Measurements from ENCODE around the gene PTX4. TPM values are rescaled to one million over a fixed set of nuclear protein-coding genes. Genes with fewer than 3 reads are reported as not detected.

Gene PTX4
- polyA plus RNA-seq, 3 donors, result 0.19 TPM; not detected in 2

- DNase-seq, result no peak
- 96% methylated on average over 33 of the region's 37 CpGs for WGBS (ENCODE audit: insufficient coverage)
- Mint-ChIP-seq H3K36me3 (peaks cover 41 to 68% of the 10 kb centered on the region in 2 donors), H3K4me1 (no peaks in the 10 kb centered on the region), H3K9me3 (peaks cover 0 to 4% (median 0%) of the 10 kb centered on the region in 7 donors), H3K27me3 (ENCODE audit: low read depth in 3 of 3) (no peaks in the 10 kb centered on the region), H3K4me3 (no peak overlapping the region), H3K27ac (no peak overlapping the region)
- TF ChIP-seq CTCF (IDR thresholded peaks at IDR 0.05), result no peak
- no peaks in the 10 kb centered on the region for H3K9me3 ChIP-seq (replicated peaks in 1 of 2; ENCODE audit: control insufficient read depth in 1 of 2, insufficient read depth in 1 of 2, low read length in 2 of 2)
- intact Hi-C loops (cut with micrococcal nuclease), result loop anchor here in 1 of 2 donors (10.0 kb wide), 1 partner anchor 49 kb away; no protein-coding TSS in a partner anchor
- no peaks in the 10 kb centered on the region for H3K4me1 ChIP-seq (ENCODE audit: control insufficient read depth in 1 of 2, insufficient read depth in 2 of 2, low read length in 2 of 2)
- no peak overlapping the region for H3K4me3 ChIP-seq (replicated peaks in 1 of 3; ENCODE audit: low read depth in 2 of 3, low read length in 3 of 3)
- no peak overlapping the region for H3K4me2 ChIP-seq (replicated peaks; ENCODE audit: extremely low read depth, low read length, poor library complexity, severe bottlenecking)
- no peaks in the 10 kb centered on the region for H3K79me2 ChIP-seq (ENCODE audit: insufficient read depth, low read length)
- H3K27ac ChIP-seq (ENCODE audit: low read depth in 1 of 2, low read length in 2 of 2), result no peak overlapping the region
- no peak overlapping the region for H2AFZ ChIP-seq (ENCODE audit: insufficient read depth, low read depth, low read length, poor library complexity, severe bottlenecking)
- no peaks in the 10 kb centered on the region for H3K27me3 ChIP-seq (ENCODE audit: control insufficient read depth in 2 of 2, insufficient read depth in 2 of 2, low read length in 2 of 2)
- peaks cover 65 to 81% of the 10 kb centered on the region in 2 donors for H3K36me3 ChIP-seq (replicated peaks in 1 of 2; ENCODE audit: control insufficient read depth in 1 of 2, insufficient read depth in 2 of 2, low read length in 2 of 2)
- no peak overlapping the region for H3K9ac ChIP-seq (ENCODE audit: insufficient read depth, low read length, poor library complexity, severe bottlenecking)
- H4K20me1 ChIP-seq (ENCODE audit: insufficient read depth, low read length), result no peaks in the 10 kb centered on the region
Observed at GRCh38 chr16:1503110-1503955, 14.6 kb upstream of the PTX4 start.

- 96% methylated on average over 40 of the region's 42 CpGs for WGBS (ENCODE audit: insufficient coverage)
- H3K4me2 ChIP-seq (replicated peaks; ENCODE audit: extremely low read depth, low read length, poor library complexity, severe bottlenecking), result no peak overlapping the region
- no peak for TF ChIP-seq CTCF (IDR thresholded peaks at IDR 0.05)
Observed at GRCh38 chr16:1502092-1503004, 13.6 kb upstream of the PTX4 start.

More at GRCh38 chr16:1502092-1503004, 13.6 kb upstream of the PTX4 start:
- no peak overlapping the region for H3K4me3 ChIP-seq (replicated peaks in 1 of 3; ENCODE audit: low read depth in 2 of 3, low read length in 3 of 3)
- no peaks in the 10 kb centered on the region for H3K27me3 ChIP-seq (ENCODE audit: control insufficient read depth in 2 of 2, insufficient read depth in 2 of 2, low read length in 2 of 2)
- H3K27me3 Mint-ChIP-seq (ENCODE audit: low read depth in 3 of 3), result no peaks in the 10 kb centered on the region
- H3K27ac Mint-ChIP-seq, result peak overlapping the region in 1 of 7 donors; percentile 18
- H3K36me3 Mint-ChIP-seq, result peaks cover 43 to 71% of the 10 kb centered on the region in 2 donors
- no peaks in the 10 kb centered on the region for H3K4me1 Mint-ChIP-seq
- H4K20me1 ChIP-seq (ENCODE audit: insufficient read depth, low read length), result no peaks in the 10 kb centered on the region
- no peaks in the 10 kb centered on the region for H3K79me2 ChIP-seq (ENCODE audit: insufficient read depth, low read length)
- no peak overlapping the region for H3K9ac ChIP-seq (ENCODE audit: insufficient read depth, low read length, poor library complexity, severe bottlenecking)
- H3K36me3 ChIP-seq (replicated peaks in 1 of 2; ENCODE audit: control insufficient read depth in 1 of 2, insufficient read depth in 2 of 2, low read length in 2 of 2), result peaks cover 70 to 85% of the 10 kb centered on the region in 2 donors
- intact Hi-C loops (cut with micrococcal nuclease), result loop anchor here in 1 of 2 donors (10.0 kb wide), 1 partner anchor 48 kb away; no protein-coding TSS in a partner anchor
- no peak overlapping the region for H3K4me3 Mint-ChIP-seq
- no peaks in the 10 kb centered on the region for H3K9me3 ChIP-seq (replicated peaks in 1 of 2; ENCODE audit: control insufficient read depth in 1 of 2, insufficient read depth in 1 of 2, low read length in 2 of 2)
- H2AFZ ChIP-seq (ENCODE audit: insufficient read depth, low read depth, low read length, poor library complexity, severe bottlenecking), result no peak overlapping the region
- H3K27ac ChIP-seq (ENCODE audit: low read depth in 1 of 2, low read length in 2 of 2), result no peak overlapping the region
- peaks cover 0 to 4% (median 0%) of the 10 kb centered on the region in 7 donors for H3K9me3 Mint-ChIP-seq
- no peaks in the 10 kb centered on the region for H3K4me1 ChIP-seq (ENCODE audit: control insufficient read depth in 1 of 2, insufficient read depth in 2 of 2, low read length in 2 of 2)
- DNase-seq, result no peak

All from CD14-positive monocyte (primary cell).